K562 (cell line): ENCODE measurements around the gene BIRC5. TPM values are rescaled to one million over a fixed set of nuclear protein-coding genes. Genes with fewer than 3 reads are reported as not detected.
A peak's percentile ranks its signal among the peaks of the same experiment; 100 is the strongest.

Experiments
- ARID1B ChIP-seq: fragments of 450-650 bp; IDR thresholded peaks from 2 replicates; pipeline ENCODE4 v1.6.1; 2016; ENCODE audit warnings: antibody characterized with exemption, mild to moderate bottlenecking, inconsistent platforms
- CXXC5 ChIP-seq: fragments of 250-450 bp; sonication (Bioruptor Pico); IDR thresholded peaks from 2 replicates; pipeline ENCODE4 v1.8.0; 2022; ENCODE audit warnings: inconsistent platforms, mild to moderate bottlenecking, moderate library complexity
- DIDO1 ChIP-seq: fragments of 450-650 bp; IDR thresholded peaks from 2 replicates; pipeline ENCODE4 v1.6.1; 2016; ENCODE audit warnings: low read depth, missing biosample characterization, missing genetic modification characterization
- FOXO4 ChIP-seq: fragments of 450-650 bp; formaldehyde crosslinking; IDR thresholded peaks from 2 replicates; pipeline ENCODE4 v1.4.0; 2020; ENCODE audit warnings: mild to moderate bottlenecking, moderate library complexity
- GATAD2A ChIP-seq: fragments of 450-650 bp; IDR thresholded peaks from 2 replicates; pipeline ENCODE4 v1.6.1; 2017
- HBP1 ChIP-seq: fragments of 450-650 bp; formaldehyde crosslinking; IDR thresholded peaks from 2 replicates; pipeline ENCODE4 v1.4.0; 2022; ENCODE audit warnings: missing genetic modification characterization
- HMBOX1 ChIP-seq: sonication (generic); IDR thresholded peaks from 2 replicates; pipeline ENCODE4 v1.6.1; 2016
- IRF1 ChIP-seq: sonication (generic); formaldehyde crosslinking; IDR thresholded peaks from 2 replicates; pipeline ENCODE4 v1.8.0; 2022; ENCODE audit warnings: missing genetic modification reagents, mild to moderate bottlenecking, borderline replicate concordance
- POLR2H ChIP-seq: IDR thresholded peaks from 2 replicates; pipeline ENCODE4 v1.6.1; 2016; ENCODE audit warnings: missing genetic modification characterization, low read depth, mild to moderate bottlenecking, control low read depth, missing compliant biosample characterization, moderate library complexity
- THRA ChIP-seq: fragments of 450-650 bp; IDR thresholded peaks from 2 replicates; pipeline ENCODE4 v1.6.1; 2017; ENCODE audit warnings: mild to moderate bottlenecking, moderate library complexity
- VEZF1 ChIP-seq: fragments of 200-800 bp; sonication (Bioruptor generic); IDR thresholded peaks from 2 replicates; pipeline ENCODE4 v1.6.1; 2017; ENCODE audit warnings: missing genetic modification characterization, missing compliant biosample characterization
- ZMIZ1 ChIP-seq, 2 experiments: fragments of 150-350 bp in 1 of 2; IDR thresholded peaks; 2 replicates each; pipeline ENCODE4 v1.6.1; 2012 to 2016; ENCODE audit warnings: low read depth in 2 of 2, low read length in 2 of 2, mild to moderate bottlenecking in 1 of 2, moderate library complexity in 1 of 2
- ZNF124 ChIP-seq: sonication (generic); formaldehyde crosslinking; IDR thresholded peaks from 2 replicates; pipeline ENCODE4 v1.8.1; 2022; ENCODE audit warnings: missing genetic modification reagents
- ZNF311 ChIP-seq: fragments of 250-450 bp; sonication (Bioruptor Pico); IDR thresholded peaks from 2 replicates; pipeline ENCODE4 v1.4.0; 2020; ENCODE audit warnings: mild to moderate bottlenecking, moderate library complexity
- ZNF324 ChIP-seq: fragments of 250-450 bp; sonication (Bioruptor Pico); IDR thresholded peaks from 2 replicates; pipeline ENCODE4 v1.4.0; 2020; ENCODE audit warnings: mild to moderate bottlenecking
- polyA plus RNA-seq, 8 experiments: library from polyadenylated mRNA; depleted of rRNA in 4 of 8; stranded (reverse) in 5 of 8; unstranded in 3 of 8; fragments of >200 nt; fragmentation: Nextera tagmentation in 2 of 8; fragmentation: Illumina TruSeq in 1 of 8; extraction: Ambion mirVana in 2 of 8; extraction: Trizol in 1 of 8; gene quantifications; 2 replicates each; pipeline versions ENCODE4 v1.2.1 to v1.2.3, GENCODE V29; 2011 to 2014; ENCODE audit warnings: inconsistent platforms in 1 of 8, missing spikeins in 1 of 8
- total RNA-seq, 7 experiments: library from RNA; depleted of rRNA in 6 of 7; stranded (reverse); fragments of >200 nt in 6 of 7; fragmentation: Illumina TruSeq in 2 of 7; extraction: Trizol in 2 of 7; gene quantifications; 2 replicates each; pipeline versions ENCODE4 v1.2.1 to v1.2.3, GENCODE V29; 2011 to 2021; ENCODE audit warnings: low replicate concordance in 1 of 7

Gene BIRC5
- total and polyA plus RNA-seq, 9 of the 15 experiments (the other 6 are each of a cell fraction or from before 2014, with no cell fraction given): 64.4 to 140 (median 101) TPM

GRCh38 chr17:78272181-78272913, 58.3 kb downstream of the BIRC5 start (continued):
- TF ChIP-seq VEZF1 (peak; percentile 83), IRF1 (no peak), DIDO1 (tag) (peak; percentile 98), ARID1B (peak; percentile 98), ZNF324 (peak; percentile 95), ZMIZ1 (IDR thresholded peaks at IDR 0.05; ENCODE audit: low read depth in 2 of 2, low read length in 2 of 2) (peak in 1 of 2 experiments; percentile 82; a peak in 2 of 4 replicates), HMBOX1 (peak; percentile 81), HBP1 (CRISPR knock-in tag) (peak; percentile 99), GATAD2A (peak; percentile 100), FOXO4 (CRISPR knock-in tag) (peak; percentile 99), POLR2H (tag) (peak; percentile 95), THRA (no peak), CXXC5 (CRISPR knock-in tag) (peak; percentile 100), ZNF311 (peak; percentile 100), ZNF124 (CRISPR knock-in tag) (no peak)
